ENCODE measurements around the gene PTPN1. TPM values are rescaled to one million over a fixed set of nuclear protein-coding genes. Genes with fewer than 3 reads are reported as not detected.

PTPN1 gene
- total and polyA plus RNA-seq, 2 of the 13 experiments (the other 11 are each of a cell fraction or from before 2014, with no cell fraction given): 17.7 to 37.2 TPM

DNA sequence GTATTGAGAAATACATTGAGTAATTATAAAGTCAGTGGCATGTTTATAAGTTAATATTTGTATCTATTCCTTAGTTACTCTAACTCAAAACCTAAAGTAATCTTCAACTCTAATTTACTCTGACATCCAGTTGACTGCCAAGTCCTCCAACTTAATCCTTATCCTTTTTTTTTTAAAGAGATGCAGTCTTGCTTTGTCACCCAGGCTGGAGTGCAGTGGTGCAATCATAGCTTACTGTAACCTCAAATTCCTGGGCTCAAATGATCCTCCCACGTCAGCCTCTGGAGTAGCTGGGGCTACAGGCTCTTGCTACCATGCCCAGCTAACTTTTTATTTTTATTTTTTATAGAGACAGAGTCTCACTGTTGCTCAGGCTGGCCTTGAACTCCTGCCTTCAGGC lies 24.4 kb downstream of the PTPN1 start:
- in situ Hi-C loops (cut with HindIII; ENCODE audit: extremely low pct_ligation_motif_present, low pct_unique_long_range_greater_than_20kb): no loop called here
- no peak overlapping the region for H3K27ac ChIP-seq (ENCODE audit: extremely low read length, insufficient read depth, low read length)
- POLR2A ChIA-PET: no interaction called here

DNA sequence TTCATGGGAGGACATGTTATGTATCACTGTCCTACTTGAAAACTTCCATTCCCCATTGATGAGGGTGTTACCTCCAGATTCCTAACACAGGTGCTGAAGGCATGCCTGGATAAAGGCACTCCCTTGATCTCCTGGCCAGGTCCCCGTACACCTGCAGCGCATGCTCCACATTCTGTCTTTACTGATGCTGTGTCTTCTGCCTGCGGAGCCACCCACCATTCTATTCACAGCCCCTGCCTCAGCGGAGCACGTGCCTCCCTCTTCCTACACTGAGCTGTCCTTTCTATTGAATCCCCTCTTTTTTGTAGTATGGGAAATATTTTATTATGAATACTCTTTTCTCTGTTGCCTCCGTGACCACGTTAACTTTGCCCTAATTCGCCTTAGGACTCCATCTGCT lies 25.0 kb downstream of the PTPN1 start:
- intact Hi-C loops (cut with micrococcal nuclease; ENCODE audit: unreplicated experiment): no loop called here
- Histone ChIP-seq H2AFZ (ENCODE audit: low read length) (no peak overlapping the region), H3K27me3 (ENCODE audit: control insufficient read depth in 1 of 2, insufficient read depth in 2 of 2, low read length in 2 of 2) (no peaks in the 10 kb centered on the region), H3K9me3 (ENCODE audit: low read length) (no peaks in the 10 kb centered on the region), H3K4me2 (ENCODE audit: low read depth, low read length) (no peak overlapping the region), H3K9ac (ENCODE audit: insufficient read depth, low read depth, low read length) (no peak overlapping the region), H3K36me3 (replicated peaks in 1 of 2; ENCODE audit: control insufficient read depth in 1 of 2, insufficient read depth in 2 of 2, low read length in 2 of 2) (0 out of 5 replicates have a peak, but pooled peaks cover 0 to 3% of the 10 kb centered on the region in 2 experiments), H3K4me1 (ENCODE audit: insufficient read depth, low read length) (peaks cover 20% of the 10 kb centered on the region), H3K27ac (ENCODE audit: extremely low read length, insufficient read depth, low read length) (no peak overlapping the region), H3K79me2 (ENCODE audit: insufficient read depth, low read length) (peaks cover 66% of the 10 kb centered on the region), H4K20me1 (ENCODE audit: insufficient read depth, low read length) (no peaks in the 10 kb centered on the region), H3K4me3 (replicated peaks in 1 of 3; ENCODE audit: insufficient read depth in 1 of 3, low read depth in 2 of 3, low read length in 3 of 3) (no peak overlapping the region)
- in situ Hi-C loops (cut with HindIII; ENCODE audit: extremely low pct_ligation_motif_present, low pct_unique_long_range_greater_than_20kb): no loop called here
- TF ChIP-seq PCBP1 (IDR thresholded peaks at IDR 0.05; ENCODE audit: borderline replicate concordance, low read depth, low read length): no peak
- TF ChIP-seq ZNF589 (CRISPR knock-in tag; conservative IDR thresholded peaks at IDR 0.05): 0 out of 2 replicates have a peak, but pooled peaks have one; percentile 15
- TF ChIP-seq, protein P1, sequence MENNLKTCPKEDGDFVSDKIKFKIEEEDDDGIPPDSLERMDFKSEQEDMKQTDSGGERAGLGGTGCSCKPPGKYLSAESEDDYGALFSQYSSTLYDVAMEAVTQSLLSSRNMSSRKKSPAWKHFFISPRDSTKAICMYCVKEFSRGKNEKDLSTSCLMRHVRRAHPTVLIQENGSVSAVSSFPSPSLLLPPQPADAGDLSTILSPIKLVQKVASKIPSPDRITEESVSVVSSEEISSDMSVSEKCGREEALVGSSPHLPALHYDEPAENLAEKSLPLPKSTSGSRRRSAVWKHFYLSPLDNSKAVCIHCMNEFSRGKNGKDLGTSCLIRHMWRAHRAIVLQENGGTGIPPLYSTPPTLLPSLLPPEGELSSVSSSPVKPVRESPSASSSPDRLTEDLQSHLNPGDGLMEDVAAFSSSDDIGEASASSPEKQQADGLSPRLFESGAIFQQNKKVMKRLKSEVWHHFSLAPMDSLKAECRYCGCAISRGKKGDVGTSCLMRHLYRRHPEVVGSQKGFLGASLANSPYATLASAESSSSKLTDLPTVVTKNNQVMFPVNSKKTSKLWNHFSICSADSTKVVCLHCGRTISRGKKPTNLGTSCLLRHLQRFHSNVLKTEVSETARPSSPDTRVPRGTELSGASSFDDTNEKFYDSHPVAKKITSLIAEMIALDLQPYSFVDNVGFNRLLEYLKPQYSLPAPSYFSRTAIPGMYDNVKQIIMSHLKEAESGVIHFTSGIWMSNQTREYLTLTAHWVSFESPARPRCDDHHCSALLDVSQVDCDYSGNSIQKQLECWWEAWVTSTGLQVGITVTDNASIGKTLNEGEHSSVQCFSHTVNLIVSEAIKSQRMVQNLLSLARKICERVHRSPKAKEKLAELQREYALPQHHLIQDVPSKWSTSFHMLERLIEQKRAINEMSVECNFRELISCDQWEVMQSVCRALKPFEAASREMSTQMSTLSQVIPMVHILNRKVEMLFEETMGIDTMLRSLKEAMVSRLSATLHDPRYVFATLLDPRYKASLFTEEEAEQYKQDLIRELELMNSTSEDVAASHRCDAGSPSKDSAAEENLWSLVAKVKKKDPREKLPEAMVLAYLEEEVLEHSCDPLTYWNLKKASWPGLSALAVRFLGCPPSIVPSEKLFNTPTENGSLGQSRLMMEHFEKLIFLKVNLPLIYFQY (CRISPR knock-in tag; IDR thresholded peaks at IDR 0.05; ENCODE audit: borderline replicate concordance): no peak
- TF ChIP-seq YEATS4 (CRISPR knock-in tag; IDR thresholded peaks at IDR 0.05; ENCODE audit: borderline replicate concordance): no peak
- TF ChIP-seq SNAI1 (CRISPR knock-in tag; IDR thresholded peaks at IDR 0.05; ENCODE audit: borderline replicate concordance): no peak
- no peak for TF ChIP-seq CBFB (CRISPR knock-in tag; IDR thresholded peaks at IDR 0.05)
- TF ChIP-seq PLRG1 (conservative IDR thresholded peaks at IDR 0.05): no peak
- ChIA-PET POLR2A (no interaction called here), CTCF (ENCODE audit: low intra/inter-chr PET ratio, low total read pairs) (no interaction called here)
- DNase-seq (ENCODE audit: low spot score) (no peak), ATAC-seq (no peak), FAIRE-seq (no peak)
- no TSS peak for BruUV-seq (replicated peaks)
- WGBS (ENCODE audit: low lambda C conversion rate): 97% methylated on average over 8 of the region's 8 CpGs

More for the DNA sequence above, 24.4 kb downstream of the PTPN1 start:
- Histone ChIP-seq H2AFZ (ENCODE audit: low read length) (no peak overlapping the region), H3K4me1 (ENCODE audit: insufficient read depth, low read length) (peaks cover 20% of the 10 kb centered on the region), H3K4me3 (replicated peaks in 1 of 3; ENCODE audit: insufficient read depth in 1 of 3, low read depth in 2 of 3, low read length in 3 of 3) (no peak overlapping the region), H3K9ac (ENCODE audit: insufficient read depth, low read depth, low read length) (no peak overlapping the region), H3K4me2 (ENCODE audit: low read depth, low read length) (no peak overlapping the region), H3K79me2 (ENCODE audit: insufficient read depth, low read length) (peaks cover 66% of the 10 kb centered on the region), H3K9me3 (ENCODE audit: low read length) (no peaks in the 10 kb centered on the region), H3K36me3 (replicated peaks in 1 of 2; ENCODE audit: control insufficient read depth in 1 of 2, insufficient read depth in 2 of 2, low read length in 2 of 2) (0 out of 5 replicates have a peak, but pooled peaks cover 0 to 3% of the 10 kb centered on the region in 2 experiments), H3K27me3 (ENCODE audit: control insufficient read depth in 1 of 2, insufficient read depth in 2 of 2, low read length in 2 of 2) (no peaks in the 10 kb centered on the region), H4K20me1 (ENCODE audit: insufficient read depth, low read length) (no peaks in the 10 kb centered on the region)
- FAIRE-seq: no peak
- no peak for DNase-seq (ENCODE audit: low spot score)
- CTCF ChIA-PET (ENCODE audit: low intra/inter-chr PET ratio, low total read pairs): no interaction called here
- intact Hi-C loops (cut with micrococcal nuclease; ENCODE audit: unreplicated experiment): no loop called here
- ATAC-seq: no peak
- no peak for TF ChIP-seq ZNF10 (CRISPR knock-in tag; IDR thresholded peaks at IDR 0.05; ENCODE audit: borderline replicate concordance, low read depth)
- TF ChIP-seq, protein P2, sequence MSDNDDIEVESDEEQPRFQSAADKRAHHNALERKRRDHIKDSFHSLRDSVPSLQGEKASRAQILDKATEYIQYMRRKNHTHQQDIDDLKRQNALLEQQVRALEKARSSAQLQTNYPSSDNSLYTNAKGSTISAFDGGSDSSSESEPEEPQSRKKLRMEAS (IDR thresholded peaks at IDR 0.05): no peak
- no peak for TF ChIP-seq ZNF569 (CRISPR knock-in tag; IDR thresholded peaks at IDR 0.05; ENCODE audit: borderline replicate concordance)
- TF ChIP-seq ZNF737 (CRISPR knock-in tag; IDR thresholded peaks at IDR 0.05; ENCODE audit: borderline replicate concordance): no peak
- no peak for TF ChIP-seq GATAD2A (CRISPR knock-in tag; IDR thresholded peaks at IDR 0.05)
- no peak for TF ChIP-seq ATM (IDR thresholded peaks at IDR 0.05; ENCODE audit: borderline replicate concordance)
- BruUV-seq (replicated peaks): no TSS peak
- 90% methylated on average over 1 of the region's 1 CpG for WGBS (ENCODE audit: low lambda C conversion rate)
